ENCODE data around the gene PTX4. TPM values are rescaled to one million over a fixed set of nuclear protein-coding genes. Genes with fewer than 3 reads are reported as not detected.
A peak's percentile ranks its signal among the peaks of the same experiment; 100 is the strongest.

PTX4 gene
- total RNA-seq, 1 donor from 2014 or later, result 2.2 TPM

DNA sequence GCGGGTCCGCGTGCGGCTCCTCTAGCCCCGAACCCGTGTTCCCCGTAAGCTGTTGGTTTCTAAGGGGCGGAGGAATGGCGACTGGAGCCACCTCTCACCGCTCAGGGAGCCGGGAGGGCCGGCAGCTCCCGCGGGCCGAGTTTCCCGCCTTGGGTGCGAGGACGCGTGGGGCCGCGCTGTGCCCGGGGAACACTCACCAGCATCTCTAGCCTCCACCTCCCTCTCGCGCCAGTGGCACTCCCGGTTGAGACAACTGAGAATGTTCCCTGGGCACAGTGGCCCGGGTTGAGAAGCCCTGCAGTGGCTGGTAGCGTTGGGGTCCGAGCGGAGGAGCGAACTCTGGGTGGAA is 5.0 kb upstream of the PTX4 start:
- Mint-ChIP-seq H3K27me3 (ENCODE audit: unreplicated experiment) (peaks cover 6% of the 10 kb centered on the region), H3K4me1 (ENCODE audit: low read depth, unreplicated experiment) (peaks cover 4% of the 10 kb centered on the region), H3K9me3 (ENCODE audit: unreplicated experiment) (peaks cover 12% of the 10 kb centered on the region), H3K4me3 (ENCODE audit: unreplicated experiment) (peak overlapping the region; percentile 90), H3K27ac (ENCODE audit: unreplicated experiment) (peak overlapping the region; percentile 85), H3K36me3 (ENCODE audit: unreplicated experiment) (no peaks in the 10 kb centered on the region)
- TF ChIP-seq, protein P1, sequence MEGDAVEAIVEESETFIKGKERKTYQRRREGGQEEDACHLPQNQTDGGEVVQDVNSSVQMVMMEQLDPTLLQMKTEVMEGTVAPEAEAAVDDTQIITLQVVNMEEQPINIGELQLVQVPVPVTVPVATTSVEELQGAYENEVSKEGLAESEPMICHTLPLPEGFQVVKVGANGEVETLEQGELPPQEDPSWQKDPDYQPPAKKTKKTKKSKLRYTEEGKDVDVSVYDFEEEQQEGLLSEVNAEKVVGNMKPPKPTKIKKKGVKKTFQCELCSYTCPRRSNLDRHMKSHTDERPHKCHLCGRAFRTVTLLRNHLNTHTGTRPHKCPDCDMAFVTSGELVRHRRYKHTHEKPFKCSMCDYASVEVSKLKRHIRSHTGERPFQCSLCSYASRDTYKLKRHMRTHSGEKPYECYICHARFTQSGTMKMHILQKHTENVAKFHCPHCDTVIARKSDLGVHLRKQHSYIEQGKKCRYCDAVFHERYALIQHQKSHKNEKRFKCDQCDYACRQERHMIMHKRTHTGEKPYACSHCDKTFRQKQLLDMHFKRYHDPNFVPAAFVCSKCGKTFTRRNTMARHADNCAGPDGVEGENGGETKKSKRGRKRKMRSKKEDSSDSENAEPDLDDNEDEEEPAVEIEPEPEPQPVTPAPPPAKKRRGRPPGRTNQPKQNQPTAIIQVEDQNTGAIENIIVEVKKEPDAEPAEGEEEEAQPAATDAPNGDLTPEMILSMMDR (IDR thresholded peaks at IDR 0.05; ENCODE audit: partially characterized antibody, unreplicated experiment), result no peak
- DNase-seq, result no peak

DNA sequence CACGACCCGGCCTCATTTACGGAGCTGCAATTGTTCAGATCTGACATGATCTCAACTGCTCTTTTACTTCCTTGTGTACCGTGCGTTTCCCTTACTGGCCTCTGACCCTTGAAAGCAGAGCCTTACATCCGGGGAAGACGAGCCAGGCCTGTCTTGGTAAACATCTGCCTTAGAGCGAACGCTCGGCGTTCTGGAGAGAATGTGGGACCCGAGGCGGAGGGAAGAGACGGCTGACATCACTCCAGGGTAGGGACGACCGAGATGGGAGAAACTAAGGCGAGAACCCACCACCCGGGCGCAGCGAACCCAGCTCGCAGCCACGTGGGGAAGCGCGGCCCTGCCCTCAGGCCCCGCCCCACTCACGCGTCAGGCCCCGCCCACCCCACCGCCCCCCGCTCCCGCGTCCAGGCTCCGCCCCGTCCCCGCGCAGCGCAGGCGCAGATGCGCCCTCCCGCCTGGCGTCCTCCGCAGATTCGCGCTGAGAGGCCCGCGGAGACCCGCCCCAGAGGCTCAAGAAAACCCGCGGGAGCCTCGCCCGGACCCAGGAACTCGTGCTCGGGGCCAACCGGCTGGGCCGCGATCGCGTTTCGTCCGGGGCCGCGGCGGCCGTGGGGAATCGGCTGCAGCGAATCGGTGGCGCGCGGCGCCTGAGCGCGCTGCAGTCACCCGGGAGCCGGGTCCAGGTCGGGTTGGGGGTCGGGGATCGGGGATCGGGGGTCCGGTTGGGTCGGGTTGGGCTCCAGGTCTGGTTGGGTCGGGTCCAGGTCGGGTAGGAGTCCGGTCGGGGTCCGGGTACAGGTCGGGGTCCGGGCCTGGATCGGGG is 4.4 kb upstream of the PTX4 start, which contains the start of gene TELO2:
Gene TELO2 (plus strand): TSS at position 438 of the 823 bp plus-strand sequence. CDS start 922 bp downstream, outside the sequence.
- Mint-ChIP-seq H3K4me3 (ENCODE audit: unreplicated experiment) (peak within 1 kb of the TSS; percentile 97), H3K27me3 (ENCODE audit: unreplicated experiment) (peaks cover 8% of the 10 kb centered on the region), H3K36me3 (ENCODE audit: unreplicated experiment) (no peaks in the 10 kb centered on the region), H3K4me1 (ENCODE audit: low read depth, unreplicated experiment) (peaks cover 7% of the 10 kb centered on the region), H3K27ac (ENCODE audit: unreplicated experiment) (peak within 1 kb of the TSS; percentile 94), H3K9me3 (ENCODE audit: unreplicated experiment) (peaks cover 11% of the 10 kb centered on the region)
- TF ChIP-seq, protein P1 (IDR thresholded peaks at IDR 0.05; ENCODE audit: partially characterized antibody, unreplicated experiment), result no peak
- peak; percentile 89 for DNase-seq

DNA sequence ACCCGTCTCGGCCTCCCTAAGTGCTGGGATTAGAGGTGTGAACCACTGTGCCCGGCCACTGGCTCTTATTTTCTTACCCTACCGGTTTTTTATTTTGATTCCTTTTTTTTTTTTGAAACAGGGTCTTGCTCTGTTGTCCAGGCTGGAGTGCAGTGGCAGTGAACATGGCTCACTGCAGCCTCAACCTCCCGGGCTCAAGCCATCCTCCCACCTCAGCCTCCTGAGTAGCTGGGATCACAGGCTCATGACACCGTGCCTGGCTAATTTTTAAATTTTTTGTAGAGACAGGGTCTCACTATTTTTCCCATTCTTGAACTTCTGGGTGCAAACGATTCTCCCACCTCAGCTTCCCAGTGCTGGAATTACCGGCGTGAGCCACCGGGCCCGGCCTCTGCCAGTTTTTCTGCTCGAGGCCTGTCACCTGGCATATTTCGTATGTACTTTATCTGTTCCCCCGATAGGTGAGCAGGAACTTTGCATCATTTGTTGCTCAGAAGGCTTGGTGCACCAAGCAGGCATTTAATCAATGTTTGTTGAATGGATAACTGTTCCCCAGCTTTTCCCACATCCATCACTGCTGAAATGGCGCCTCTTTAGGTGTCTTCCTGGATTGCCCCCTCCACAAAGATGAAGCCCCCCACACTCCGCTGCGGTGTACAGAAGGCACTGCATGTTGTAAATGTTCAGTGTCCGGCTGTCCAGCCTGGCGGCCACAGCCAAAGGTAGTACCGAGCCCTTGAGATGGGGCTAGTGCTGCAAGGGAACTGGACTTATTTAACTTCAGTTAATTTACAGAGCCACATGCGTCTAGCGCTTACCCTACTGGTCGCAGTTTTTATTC is 3.6 kb upstream of the PTX4 start:
- Mint-ChIP-seq H3K27me3 (ENCODE audit: unreplicated experiment) (peaks cover 8% of the 10 kb centered on the region), H3K4me3 (ENCODE audit: unreplicated experiment) (peak overlapping the region; percentile 97), H3K9me3 (ENCODE audit: unreplicated experiment) (peaks cover 9% of the 10 kb centered on the region), H3K27ac (ENCODE audit: unreplicated experiment) (peak overlapping the region; percentile 94), H3K4me1 (ENCODE audit: low read depth, unreplicated experiment) (peaks cover 7% of the 10 kb centered on the region), H3K36me3 (ENCODE audit: unreplicated experiment) (no peaks in the 10 kb centered on the region)
- TF ChIP-seq, protein P1 (IDR thresholded peaks at IDR 0.05; ENCODE audit: partially characterized antibody, unreplicated experiment), result no peak
- no peak for DNase-seq

DNA sequence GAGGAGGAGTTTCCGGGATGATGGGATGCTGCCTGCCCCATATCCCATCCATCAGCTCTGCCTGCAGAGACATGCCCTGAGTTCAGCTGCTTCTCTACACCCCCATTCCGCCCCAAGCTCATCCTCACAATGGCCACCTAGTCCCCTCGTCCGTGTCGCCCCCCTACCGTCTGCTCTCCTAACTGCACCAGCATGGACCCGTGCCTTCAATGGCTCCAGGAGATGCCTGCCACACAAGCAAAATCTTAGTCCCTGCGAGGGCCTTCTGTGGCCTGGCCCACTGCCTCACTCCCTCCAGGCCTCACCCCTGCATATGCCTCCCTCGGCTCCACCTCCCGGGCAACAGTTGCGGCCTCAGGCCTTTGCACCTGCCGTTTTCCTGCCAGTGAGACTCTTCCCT is 2.6 kb upstream of the PTX4 start:
- H3K4me3 Mint-ChIP-seq (ENCODE audit: unreplicated experiment), result no peak overlapping the region

More for the DNA sequence above, 2.6 kb upstream of the PTX4 start:
- TF ChIP-seq, protein P1 (IDR thresholded peaks at IDR 0.05; ENCODE audit: partially characterized antibody, unreplicated experiment), result no peak
- Mint-ChIP-seq H3K27me3 (ENCODE audit: unreplicated experiment) (peaks cover 8% of the 10 kb centered on the region), H3K27ac (ENCODE audit: unreplicated experiment) (no peak overlapping the region), H3K36me3 (ENCODE audit: unreplicated experiment) (no peaks in the 10 kb centered on the region), H3K9me3 (ENCODE audit: unreplicated experiment) (peaks cover 9% of the 10 kb centered on the region), H3K4me1 (ENCODE audit: low read depth, unreplicated experiment) (peaks cover 7% of the 10 kb centered on the region)
- DNase-seq, result no peak
